ENCODE measurements around the gene SLC6A12. TPM values are rescaled to one million over a fixed set of nuclear protein-coding genes. Genes with fewer than 3 reads are reported as not detected.

SLC6A12 gene
- total RNA-seq, 1 donor = not detected

DNA sequence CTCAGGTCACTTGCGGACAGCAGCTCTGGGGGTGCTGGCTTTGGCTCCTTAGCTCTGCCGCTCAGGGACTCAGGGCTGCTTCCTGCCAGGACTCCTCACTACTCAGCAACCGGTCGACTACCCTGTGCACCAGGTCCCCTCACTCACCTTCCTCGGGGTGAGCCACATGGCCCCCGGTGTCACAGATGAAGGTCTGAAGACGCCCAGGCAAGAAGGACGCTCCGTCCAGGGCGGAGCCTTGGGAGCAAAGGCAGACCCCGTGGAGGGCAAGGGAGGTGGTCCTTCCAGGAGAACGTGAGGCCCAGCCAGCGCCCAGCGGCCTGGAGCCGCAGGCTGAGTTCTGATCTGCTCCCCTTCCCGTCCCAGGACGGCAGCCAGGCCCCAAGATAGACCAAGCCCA is 32.0 kb downstream of the SLC6A12 start:
- no peak for DNase-seq (ENCODE audit: low read depth)
- H3K4me3 ChIP-seq (ENCODE audit: low read depth, low read length) = no peak overlapping the region
- no peak for TF ChIP-seq CTCF (IDR thresholded peaks at IDR 0.05; ENCODE audit: insufficient read depth, low read length)

DNA sequence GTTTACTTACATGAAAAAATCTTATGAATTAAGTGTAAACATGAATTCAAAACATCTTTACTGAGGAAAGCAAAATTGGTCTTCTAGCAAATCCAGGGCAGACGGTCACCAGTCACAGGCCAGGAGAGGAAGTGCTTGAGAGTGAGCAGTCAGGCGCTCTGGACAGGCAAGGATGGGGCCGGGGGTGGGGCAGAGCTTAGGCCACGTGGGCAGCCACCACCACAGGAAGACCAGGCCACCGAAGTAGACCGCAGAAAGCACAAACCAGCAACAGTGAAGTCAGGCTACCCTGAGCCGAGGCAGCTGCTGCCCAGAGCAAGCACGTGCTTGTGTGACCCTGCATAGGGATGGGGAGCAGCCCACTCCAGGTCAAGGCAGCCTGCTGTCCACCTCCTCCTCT is 33.5 kb downstream of the SLC6A12 start:
- no peak overlapping the region for H3K4me3 ChIP-seq (ENCODE audit: low read depth, low read length)
- no peak for TF ChIP-seq CTCF (IDR thresholded peaks at IDR 0.05; ENCODE audit: insufficient read depth, low read length)
- no peak for DNase-seq (ENCODE audit: low read depth)

GRCh38 chr12:179885-180284 is 34.1 kb downstream of the SLC6A12 start:
- no peak for TF ChIP-seq CTCF (IDR thresholded peaks at IDR 0.05; ENCODE audit: insufficient read depth, low read length)
- H3K4me3 ChIP-seq (ENCODE audit: low read depth, low read length) = no peak overlapping the region
- no peak for DNase-seq (ENCODE audit: low read depth)

- H3K4me3 ChIP-seq (ENCODE audit: low read depth, low read length) = no peak overlapping the region
- no peak for DNase-seq (ENCODE audit: low read depth)
- TF ChIP-seq CTCF (IDR thresholded peaks at IDR 0.05; ENCODE audit: insufficient read depth, low read length) = no peak
These were observed 34.6 kb downstream of the SLC6A12 start for GRCh38 chr12:179131-179884.

- DNase-seq (ENCODE audit: low read depth) = no peak
- no peak for TF ChIP-seq CTCF (IDR thresholded peaks at IDR 0.05; ENCODE audit: insufficient read depth, low read length)
- no peak overlapping the region for H3K4me3 ChIP-seq (ENCODE audit: low read depth, low read length)
These were observed 35.2 kb downstream of the SLC6A12 start for GRCh38 chr12:178829-179109.

- DNase-seq (ENCODE audit: low read depth) = no peak
- TF ChIP-seq CTCF (IDR thresholded peaks at IDR 0.05; ENCODE audit: insufficient read depth, low read length) = no peak
- H3K4me3 ChIP-seq (ENCODE audit: low read depth, low read length) = no peak overlapping the region
These were observed 35.8 kb downstream of the SLC6A12 start for GRCh38 chr12:177980-178828.
